T-helper 2 cell treated with Interferon-gamma antibody and Interleukin-4, amounts not matched to agents 5 μg/mL and 100 μg/mL, for 36 hours (primary cell): ENCODE measurements around the gene KNCN.

ENCODE experiments used
- DNase-seq: peaks from one replicate; pipeline ENCODE4 v3.0.0; 2021; ENCODE audit warnings: low spot score
- H3K27ac Mint-ChIP-seq: one replicate; pipeline ENCODE4 v1.8.0; 2021; ENCODE audit warnings: mild to moderate bottlenecking, mixed read lengths
- H3K27me3 Mint-ChIP-seq: one replicate; pipeline ENCODE4 v1.8.0; 2021; ENCODE audit warnings: low read depth, mixed read lengths
- H3K36me3 Mint-ChIP-seq: one replicate; pipeline ENCODE4 v1.8.0; 2021; ENCODE audit warnings: low read depth, mixed read lengths
- H3K4me1 Mint-ChIP-seq: one replicate; pipeline ENCODE4 v1.8.0; 2021; ENCODE audit warnings: low read depth, mixed read lengths
- H3K4me3 Mint-ChIP-seq: one replicate; pipeline ENCODE4 v1.8.0; 2022; ENCODE audit warnings: mild to moderate bottlenecking, moderate library complexity, mixed read lengths
- H3K9me3 Mint-ChIP-seq: one replicate; pipeline ENCODE4 v1.8.0; 2021; ENCODE audit warnings: mixed read lengths

The KNCN gene

GRCh38 chr1:46544561-46545240, 6.7 kb downstream of the KNCN start:
- H3K9me3 Mint-ChIP-seq: no peaks in the 10 kb centered on the region
- peaks cover 6% of the 10 kb centered on the region for H3K4me1 Mint-ChIP-seq
- H3K27ac Mint-ChIP-seq: no peak overlapping the region
- DNase-seq: no peak
- H3K4me3 Mint-ChIP-seq: no peak overlapping the region
- H3K27me3 Mint-ChIP-seq: peaks cover 55% of the 10 kb centered on the region
- no peaks in the 10 kb centered on the region for H3K36me3 Mint-ChIP-seq

- Mint-ChIP-seq H3K4me1 (peaks cover 2% of the 10 kb centered on the region), H3K36me3 (no peaks in the 10 kb centered on the region), H3K27me3 (peaks cover 55% of the 10 kb centered on the region), H3K9me3 (no peaks in the 10 kb centered on the region), H3K27ac (no peak overlapping the region), H3K4me3 (no peak overlapping the region)
- no peak for DNase-seq
These were observed 7.5 kb downstream of the KNCN start for GRCh38 chr1:46543761-46544560.

DNA sequence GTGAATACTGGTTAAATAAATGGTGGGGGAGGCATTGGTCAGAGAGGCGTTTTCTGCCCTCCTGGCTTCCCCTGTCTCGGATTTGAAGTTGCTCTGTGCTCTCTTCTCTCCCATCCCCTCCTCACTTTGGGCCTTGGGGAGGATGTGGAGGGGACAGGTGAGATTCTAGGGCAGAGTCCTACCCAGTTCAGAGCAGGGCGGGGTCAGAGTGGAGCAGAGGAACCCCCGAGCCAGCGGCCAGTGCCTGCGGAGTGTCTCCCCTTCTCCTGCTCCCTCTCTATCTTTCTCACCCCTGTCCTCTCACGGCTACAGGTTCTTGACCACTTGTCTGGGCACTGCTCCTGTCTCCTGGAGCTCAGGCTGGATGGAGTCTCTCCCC, 8.1 kb downstream of the KNCN start:
- H3K27me3 Mint-ChIP-seq: peaks cover 57% of the 10 kb centered on the region
- peaks cover 2% of the 10 kb centered on the region for H3K4me1 Mint-ChIP-seq
- H3K27ac Mint-ChIP-seq: no peak overlapping the region
- no peak overlapping the region for H3K4me3 Mint-ChIP-seq
- no peaks in the 10 kb centered on the region for H3K36me3 Mint-ChIP-seq
- H3K9me3 Mint-ChIP-seq: no peaks in the 10 kb centered on the region
- no peak for DNase-seq

GRCh38 chr1:46539972-46540371, 11.5 kb downstream of the KNCN start:
- Mint-ChIP-seq H3K36me3 (no peaks in the 10 kb centered on the region), H3K9me3 (no peaks in the 10 kb centered on the region), H3K27me3 (peaks cover 60% of the 10 kb centered on the region), H3K27ac (no peak overlapping the region), H3K4me3 (no peak overlapping the region), H3K4me1 (no peaks in the 10 kb centered on the region)
- no peak for DNase-seq

GRCh38 chr1:46538147-46538546, 13.3 kb downstream of the KNCN start:
- H3K9me3 Mint-ChIP-seq: no peaks in the 10 kb centered on the region
- H3K27me3 Mint-ChIP-seq: peaks cover 57% of the 10 kb centered on the region
- H3K36me3 Mint-ChIP-seq: no peaks in the 10 kb centered on the region
- DNase-seq: no peak
- H3K4me1 Mint-ChIP-seq: peaks cover 2% of the 10 kb centered on the region
- no peak overlapping the region for H3K4me3 Mint-ChIP-seq
- no peak overlapping the region for H3K27ac Mint-ChIP-seq

DNA sequence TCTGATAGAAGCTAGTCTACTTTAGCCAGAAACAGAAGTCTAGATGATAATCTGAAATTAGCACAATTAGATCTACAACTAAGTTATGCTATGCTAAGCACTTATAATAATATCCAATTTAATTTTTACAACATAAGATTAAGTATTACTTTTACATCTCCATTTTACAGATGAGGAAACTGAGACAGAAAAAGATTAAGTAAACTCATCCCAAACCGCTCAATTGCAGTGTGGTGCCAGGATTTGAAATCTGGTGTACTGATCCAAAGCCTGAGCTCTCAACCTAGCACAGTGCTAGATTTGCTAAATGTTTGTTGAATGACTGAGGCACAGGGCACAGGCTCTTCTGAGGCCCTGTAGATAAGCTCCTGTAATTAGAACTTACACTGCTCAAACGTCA, 13.8 kb downstream of the KNCN start:
- no peaks in the 10 kb centered on the region for H3K36me3 Mint-ChIP-seq
- H3K9me3 Mint-ChIP-seq: no peaks in the 10 kb centered on the region
- no peak for DNase-seq
- H3K27me3 Mint-ChIP-seq: peaks cover 53% of the 10 kb centered on the region
- peaks cover 2% of the 10 kb centered on the region for H3K4me1 Mint-ChIP-seq
- H3K27ac Mint-ChIP-seq: no peak overlapping the region
- H3K4me3 Mint-ChIP-seq: no peak overlapping the region

DNA sequence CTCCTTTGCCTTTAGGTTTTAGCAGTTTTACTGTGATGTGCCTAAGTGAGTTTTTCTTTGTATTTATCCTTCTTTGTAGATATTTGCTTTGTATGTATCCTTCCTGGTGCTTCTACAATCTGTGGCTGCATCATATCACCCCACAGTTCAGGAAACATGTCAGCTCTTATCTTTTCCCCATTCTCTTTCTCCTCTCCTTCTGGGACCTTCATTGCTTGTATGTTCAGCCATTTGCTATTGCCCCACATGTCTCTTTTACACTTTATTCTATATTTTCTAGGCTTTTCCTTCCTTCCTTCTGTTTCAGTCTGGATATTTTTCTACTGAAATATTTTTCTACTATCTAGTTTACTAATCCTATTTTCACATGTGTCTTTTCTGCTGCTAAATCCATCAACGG, 14.9 kb downstream of the KNCN start:
- Mint-ChIP-seq H3K27ac (no peak overlapping the region), H3K9me3 (no peaks in the 10 kb centered on the region), H3K36me3 (no peaks in the 10 kb centered on the region), H3K4me3 (no peak overlapping the region), H3K27me3 (peaks cover 46% of the 10 kb centered on the region), H3K4me1 (peaks cover 2% of the 10 kb centered on the region)
- no peak for DNase-seq

DNA sequence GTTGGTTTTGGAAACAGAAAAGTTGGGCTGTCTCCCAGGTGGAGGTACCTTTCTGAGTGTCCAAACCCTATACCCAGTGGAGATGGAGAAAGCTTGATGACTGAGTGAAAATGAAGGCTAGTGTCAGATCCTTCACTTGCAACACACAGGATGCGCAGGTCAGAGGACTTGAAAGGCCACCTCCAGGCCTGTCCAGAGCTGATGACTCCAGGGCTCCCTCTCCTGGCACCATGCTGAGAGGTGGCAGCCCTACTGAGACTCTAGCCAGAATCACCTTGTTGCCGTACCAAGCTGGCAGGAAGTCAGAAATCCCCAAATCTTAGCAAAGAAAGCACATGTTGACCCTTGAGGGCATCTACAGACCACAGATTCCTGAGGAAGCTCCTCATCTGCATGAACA, 16.4 kb downstream of the KNCN start:
- Mint-ChIP-seq H3K9me3 (no peaks in the 10 kb centered on the region), H3K36me3 (no peaks in the 10 kb centered on the region), H3K4me1 (peaks cover 2% of the 10 kb centered on the region), H3K4me3 (no peak overlapping the region), H3K27me3 (peaks cover 40% of the 10 kb centered on the region), H3K27ac (no peak overlapping the region)
- DNase-seq: peak; percentile 19

GRCh38 chr1:46533179-46533864, 18.1 kb downstream of the KNCN start:
- Mint-ChIP-seq H3K27ac (no peak overlapping the region), H3K27me3 (peaks cover 43% of the 10 kb centered on the region), H3K9me3 (no peaks in the 10 kb centered on the region), H3K36me3 (no peaks in the 10 kb centered on the region), H3K4me1 (peaks cover 12% of the 10 kb centered on the region), H3K4me3 (peak overlapping the region; percentile 76)
- peak; percentile 38 for DNase-seq

DNA sequence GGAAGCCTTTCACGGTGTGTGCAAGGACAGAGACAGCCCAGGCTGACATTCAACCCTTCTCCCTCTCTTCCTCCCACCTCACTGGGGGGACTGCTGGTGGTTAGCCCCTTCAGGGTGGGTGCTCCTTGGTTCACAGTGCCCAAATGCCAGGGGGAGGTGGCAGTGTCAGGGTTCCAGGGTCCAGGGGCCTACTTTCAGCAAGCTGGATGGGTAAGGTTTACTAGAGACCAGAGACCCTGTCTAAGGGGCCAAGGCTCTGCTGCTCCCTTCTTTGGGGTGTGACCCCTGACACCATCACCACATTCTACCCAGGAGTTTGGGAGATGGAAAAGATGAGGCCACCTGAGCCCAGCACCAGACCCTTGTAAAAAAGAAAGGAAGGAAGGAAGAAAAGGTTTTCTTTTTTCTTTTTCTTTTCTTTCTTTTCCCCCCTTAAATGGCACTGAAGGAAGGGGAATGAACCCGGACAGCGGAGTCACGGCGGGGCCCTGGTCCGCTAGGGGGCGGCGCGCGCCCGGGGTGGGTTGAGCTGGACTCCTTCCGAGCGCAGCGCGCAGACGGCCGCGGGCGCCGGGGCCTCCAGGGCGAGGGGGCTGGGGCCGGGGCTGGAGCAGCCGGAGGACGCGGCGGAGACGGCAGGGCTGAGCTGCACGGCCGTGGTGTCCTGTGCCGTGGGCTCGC, 18.8 kb downstream of the KNCN start:
- Mint-ChIP-seq H3K27ac (no peak overlapping the region), H3K4me1 (peaks cover 12% of the 10 kb centered on the region), H3K4me3 (peak overlapping the region; percentile 40), H3K9me3 (no peaks in the 10 kb centered on the region), H3K36me3 (no peaks in the 10 kb centered on the region), H3K27me3 (peaks cover 40% of the 10 kb centered on the region)
- DNase-seq: peak; percentile 60

DNA sequence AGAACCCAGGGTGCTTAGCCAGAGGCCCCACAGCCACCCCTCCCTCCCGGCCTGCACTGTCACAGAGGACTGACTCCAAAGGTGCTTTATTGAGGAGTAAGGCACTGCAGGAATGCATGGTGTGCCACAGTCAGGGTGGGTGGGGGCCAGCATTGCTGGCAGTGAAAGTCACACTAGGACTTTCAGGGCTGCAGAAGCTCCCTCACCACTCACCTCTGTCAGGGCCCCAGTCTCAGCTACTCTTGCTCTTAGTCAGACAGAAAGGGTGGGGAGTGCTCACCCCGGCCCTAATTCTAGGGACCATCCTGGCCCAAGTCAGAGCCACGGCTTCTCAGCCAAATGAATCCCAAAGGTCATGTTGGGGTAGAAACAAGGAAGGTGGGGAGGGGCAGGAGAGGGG, 19.4 kb downstream of the KNCN start:
- Mint-ChIP-seq H3K4me3 (peak overlapping the region; percentile 7), H3K27me3 (peaks cover 35% of the 10 kb centered on the region)

GRCh38 chr1:46530791-46531409, 20.5 kb downstream of the KNCN start:
- Mint-ChIP-seq H3K36me3 (no peaks in the 10 kb centered on the region), H3K9me3 (no peaks in the 10 kb centered on the region), H3K4me1 (peaks cover 12% of the 10 kb centered on the region), H3K4me3 (no peak overlapping the region), H3K27me3 (peaks cover 28% of the 10 kb centered on the region), H3K27ac (no peak overlapping the region)
- DNase-seq: no peak

More for the DNA sequence above, 19.4 kb downstream of the KNCN start:
- peaks cover 12% of the 10 kb centered on the region for H3K4me1 Mint-ChIP-seq
- no peaks in the 10 kb centered on the region for H3K36me3 Mint-ChIP-seq
- no peaks in the 10 kb centered on the region for H3K9me3 Mint-ChIP-seq
- H3K27ac Mint-ChIP-seq: no peak overlapping the region
- DNase-seq: no peak

DNA sequence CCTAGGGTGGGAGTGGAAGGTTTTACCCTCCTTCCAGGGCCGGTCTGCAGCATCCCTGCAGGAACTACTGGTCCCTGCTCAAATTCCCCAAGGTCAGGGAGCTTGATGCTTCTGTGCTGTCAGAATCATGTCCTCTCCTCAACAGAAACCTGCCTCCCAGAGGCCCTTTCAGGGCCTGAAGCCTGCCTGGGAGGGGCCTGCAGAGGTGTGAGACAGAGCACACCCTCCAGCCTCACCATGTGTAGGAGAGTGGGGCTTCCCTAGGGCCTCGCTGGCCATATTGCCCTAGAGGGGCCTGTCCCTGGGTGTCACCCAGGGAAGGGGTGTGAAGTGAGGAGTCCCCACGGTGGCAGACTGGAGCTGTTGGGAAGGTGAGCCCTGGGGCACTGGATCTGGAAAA, 21.1 kb downstream of the KNCN start:
- Mint-ChIP-seq H3K36me3 (no peaks in the 10 kb centered on the region), H3K27ac (no peak overlapping the region), H3K9me3 (no peaks in the 10 kb centered on the region), H3K4me3 (no peak overlapping the region), H3K4me1 (peaks cover 12% of the 10 kb centered on the region), H3K27me3 (peaks cover 29% of the 10 kb centered on the region)
- no peak for DNase-seq
